Coronary artery (tissue), 2 donors: Measurements from ENCODE around the gene DYNLT2B.

Experiments used
- DNase-seq: peaks from one replicate; pipeline ENCODE4 v3.0.0-alpha.2; 2017; ENCODE audit warnings: low spot score
- H3K27ac ChIP-seq, 2 donors: fragments of 200-600 bp; sonication (generic); one replicate each; pipeline ENCODE4 v1.5.1; 2016 to 2019
- H3K4me3 ChIP-seq: fragments of 200-600 bp; sonication (generic); 2 replicates; pipeline ENCODE4 v1.5.1; 2016; ENCODE audit warnings: mild to moderate bottlenecking, moderate library complexity
- TF ChIP-seq, protein P1 (sequence below): fragments of 200-600 bp; sonication (generic); IDR thresholded peaks from one replicate; pipeline ENCODE4 v1.5.1; 2019; ENCODE audit warnings: antibody characterized with exemption

DYNLT2B gene

DNA sequence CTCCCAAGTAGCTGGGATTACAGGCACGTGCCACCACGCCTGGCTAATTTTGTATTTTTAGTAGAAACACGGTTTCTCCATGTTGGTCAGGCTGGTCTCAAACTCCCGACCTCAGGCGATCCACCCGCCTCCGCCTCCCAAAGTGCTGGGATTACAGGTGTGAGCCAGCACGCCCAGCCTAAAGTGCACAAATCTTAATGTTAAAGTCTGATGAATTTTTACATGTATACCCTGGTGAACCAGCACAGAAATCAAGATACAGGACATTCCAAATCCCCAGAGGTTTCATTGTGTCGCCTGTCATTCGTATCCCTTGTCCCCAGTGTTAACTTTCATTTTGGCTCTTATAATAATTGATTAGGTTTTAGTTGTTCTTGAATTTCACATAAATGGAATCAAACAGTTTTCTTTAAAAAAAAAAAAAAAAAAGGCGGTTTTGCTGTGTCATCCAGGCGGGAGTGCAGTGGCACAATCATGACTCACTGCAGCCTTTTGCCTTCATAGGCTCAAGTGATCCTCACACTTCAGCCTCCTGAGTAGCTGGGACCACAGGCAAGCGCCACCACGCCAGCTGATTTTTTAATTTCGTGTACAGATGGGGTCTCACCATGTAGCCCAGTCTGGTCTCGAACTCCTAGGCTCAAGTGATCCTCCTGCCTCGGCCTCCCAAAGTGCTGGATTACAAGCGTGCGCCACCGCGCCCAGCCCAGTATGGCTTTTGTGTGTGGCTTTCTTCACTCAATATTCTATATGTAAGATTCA is 21.6 kb upstream of the DYNLT2B start:
- DNase-seq = no peak
- Histone ChIP-seq H3K4me3 (no peak overlapping the region), H3K27ac (no peak overlapping the region)
- TF ChIP-seq, protein P1, sequence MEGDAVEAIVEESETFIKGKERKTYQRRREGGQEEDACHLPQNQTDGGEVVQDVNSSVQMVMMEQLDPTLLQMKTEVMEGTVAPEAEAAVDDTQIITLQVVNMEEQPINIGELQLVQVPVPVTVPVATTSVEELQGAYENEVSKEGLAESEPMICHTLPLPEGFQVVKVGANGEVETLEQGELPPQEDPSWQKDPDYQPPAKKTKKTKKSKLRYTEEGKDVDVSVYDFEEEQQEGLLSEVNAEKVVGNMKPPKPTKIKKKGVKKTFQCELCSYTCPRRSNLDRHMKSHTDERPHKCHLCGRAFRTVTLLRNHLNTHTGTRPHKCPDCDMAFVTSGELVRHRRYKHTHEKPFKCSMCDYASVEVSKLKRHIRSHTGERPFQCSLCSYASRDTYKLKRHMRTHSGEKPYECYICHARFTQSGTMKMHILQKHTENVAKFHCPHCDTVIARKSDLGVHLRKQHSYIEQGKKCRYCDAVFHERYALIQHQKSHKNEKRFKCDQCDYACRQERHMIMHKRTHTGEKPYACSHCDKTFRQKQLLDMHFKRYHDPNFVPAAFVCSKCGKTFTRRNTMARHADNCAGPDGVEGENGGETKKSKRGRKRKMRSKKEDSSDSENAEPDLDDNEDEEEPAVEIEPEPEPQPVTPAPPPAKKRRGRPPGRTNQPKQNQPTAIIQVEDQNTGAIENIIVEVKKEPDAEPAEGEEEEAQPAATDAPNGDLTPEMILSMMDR = no peak

DNA sequence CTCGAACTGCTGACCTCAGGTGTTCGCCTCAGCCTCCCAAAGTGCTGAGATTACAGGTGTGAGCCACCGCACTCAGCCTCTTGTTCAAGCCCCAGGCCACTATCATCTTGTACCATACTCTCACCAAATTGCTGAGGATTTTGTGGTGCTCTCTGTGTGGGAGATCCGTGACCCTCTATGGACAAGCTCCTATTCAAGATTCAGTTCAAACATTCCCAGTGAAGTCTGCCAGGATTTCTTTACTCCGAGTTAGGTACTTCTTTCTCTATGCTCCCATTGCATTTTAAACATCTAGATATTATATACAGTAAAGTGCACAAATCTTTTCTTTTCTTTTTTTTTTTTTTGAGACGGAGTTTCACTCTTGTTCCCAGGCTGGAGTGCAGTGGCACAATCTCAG is 21.0 kb upstream of the DYNLT2B start:
- Histone ChIP-seq H3K4me3 (no peak overlapping the region), H3K27ac (no peak overlapping the region)
- no peak for DNase-seq
- TF ChIP-seq, protein P1 = no peak

DNA sequence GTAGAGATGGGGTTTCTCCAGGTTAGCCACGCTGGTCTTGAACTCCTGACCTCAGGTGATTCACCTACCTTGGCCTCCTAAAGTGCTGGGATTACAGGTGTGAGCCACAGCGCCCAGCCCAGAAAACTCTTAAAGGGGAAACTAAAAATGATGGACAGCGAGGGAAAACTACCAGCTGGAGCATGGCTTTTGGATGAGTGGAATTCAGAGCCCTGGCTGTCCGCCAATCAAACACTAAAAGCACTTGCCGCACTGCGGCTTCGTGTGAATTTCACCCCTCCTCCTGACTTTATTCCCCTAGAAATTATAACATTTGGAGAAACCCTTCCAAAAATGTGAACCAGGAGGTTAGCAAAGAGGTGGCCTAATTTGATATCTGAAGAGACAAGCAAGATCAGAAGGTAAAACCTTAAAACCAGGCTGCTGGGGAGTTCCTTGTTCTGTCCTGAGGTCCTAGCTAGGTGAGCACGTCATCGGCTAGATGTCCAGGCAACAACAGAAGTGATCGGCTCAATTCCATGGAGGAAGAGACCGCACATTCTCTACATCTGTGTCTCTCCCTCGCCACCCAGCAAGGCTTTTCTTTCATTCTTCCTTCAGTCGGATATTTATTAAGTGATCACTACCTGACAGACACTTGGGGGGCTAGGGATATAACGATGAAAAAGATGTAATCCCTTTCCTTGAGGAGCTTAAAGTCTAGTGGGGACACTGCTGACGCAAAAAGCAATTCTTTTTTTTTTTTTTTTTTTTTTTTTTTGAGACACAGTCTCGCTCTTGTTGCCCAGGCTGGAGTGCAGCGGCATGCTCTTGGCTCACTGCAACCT is 18.5 kb upstream of the DYNLT2B start:
- DNase-seq = no peak
- Histone ChIP-seq H3K4me3 (no peak overlapping the region), H3K27ac (no peak overlapping the region)
- TF ChIP-seq, protein P1 = no peak

DNA sequence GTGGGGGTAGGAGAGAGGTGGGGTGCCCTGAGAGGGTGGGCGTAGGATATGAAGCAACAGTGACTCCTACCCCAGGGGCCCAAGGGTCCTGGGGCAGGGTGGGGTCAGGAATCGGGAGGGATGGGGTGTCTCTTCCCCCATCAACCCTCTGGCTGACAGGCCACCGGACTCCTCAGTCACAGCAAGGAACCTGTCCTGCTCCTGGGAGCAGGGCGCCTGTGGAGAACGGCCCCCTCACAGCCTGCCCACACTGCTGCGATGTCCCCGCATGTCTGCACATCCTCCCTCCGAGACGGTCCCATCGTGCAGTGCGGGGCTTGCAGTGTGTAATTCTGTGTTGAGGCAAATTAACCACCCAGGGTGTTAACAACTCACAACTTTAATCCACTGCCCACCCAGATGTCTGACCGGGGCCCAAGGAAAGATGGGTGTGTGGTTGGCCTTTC is 17.5 kb upstream of the DYNLT2B start:
- Histone ChIP-seq H3K4me3 (no peak overlapping the region), H3K27ac (no peak overlapping the region)
- TF ChIP-seq, protein P1 = no peak
- no peak for DNase-seq

DNA sequence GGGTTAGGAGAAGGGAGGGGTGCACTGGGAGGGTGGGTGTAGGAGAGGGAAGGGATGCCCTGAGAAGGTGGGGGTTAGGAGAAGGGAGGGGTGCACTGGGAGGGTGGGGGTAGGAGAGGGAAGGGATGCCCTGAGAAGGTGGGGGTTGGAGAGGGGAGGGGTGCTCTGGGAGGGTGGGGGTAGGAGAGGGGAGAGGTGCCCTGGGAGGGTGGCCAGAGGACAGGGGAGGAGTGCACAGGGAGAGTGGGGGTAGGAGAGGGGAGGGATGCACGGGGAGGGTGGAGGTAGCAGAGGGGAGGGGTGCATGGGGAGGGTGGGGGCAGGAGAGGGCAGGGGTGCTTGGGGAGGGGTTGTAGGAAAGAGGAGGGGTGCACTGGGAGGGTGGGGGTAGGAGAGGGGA is 16.9 kb upstream of the DYNLT2B start:
- Histone ChIP-seq H3K27ac (no peak overlapping the region), H3K4me3 (no peak overlapping the region)
- no peak for DNase-seq
- TF ChIP-seq, protein P1 = no peak

DNA sequence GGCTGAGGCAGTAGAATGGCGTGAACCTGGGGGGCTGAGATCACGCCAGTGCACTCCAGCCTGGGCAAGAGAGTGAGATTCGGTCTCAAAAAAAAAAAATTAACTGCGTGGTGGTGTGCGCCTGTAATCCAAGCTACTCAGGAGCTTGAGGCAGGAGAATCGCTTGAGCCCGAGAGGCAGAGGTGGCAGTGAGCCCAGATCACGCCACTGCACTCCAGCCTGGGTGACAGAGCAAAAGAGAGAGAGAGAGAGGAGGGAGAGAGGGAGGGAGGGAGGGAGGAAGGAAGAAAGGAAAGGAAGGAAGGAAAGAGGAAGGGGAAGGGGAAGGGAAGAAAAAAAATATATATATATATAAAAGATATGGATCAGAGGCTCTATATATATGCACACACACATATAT is 14.1 kb upstream of the DYNLT2B start:
- TF ChIP-seq, protein P1 = no peak

More for the DNA sequence above, 14.1 kb upstream of the DYNLT2B start:
- H3K4me3 ChIP-seq = no peak overlapping the region
- no peak overlapping the region for H3K27ac ChIP-seq
- no peak for DNase-seq
